ENCODE data around the gene CHAC2. TPM values are rescaled to one million over a fixed set of nuclear protein-coding genes. Genes with fewer than 3 reads are reported as not detected.

The CHAC2 gene
- total and polyA plus RNA-seq, 2 experiments from 2014 or later = 17.9 to 25.8 TPM

- no peak overlapping the region for H2AFZ ChIP-seq
- Mint-ChIP-seq H3K4me3 (no peak overlapping the region), H3K27ac (no peak overlapping the region), H3K36me3 (ENCODE audit: low read depth) (peaks cover 14% of the 10 kb centered on the region; the same call in 2 of the 3 replicates), H3K4me1 (peaks cover 3% of the 10 kb centered on the region; the same call in 1 of the 3 replicates), H3K9me3 (no peaks in the 10 kb centered on the region), H3K27me3 (ENCODE audit: insufficient read depth, low read depth, poor library complexity) (no peaks in the 10 kb centered on the region)
- no peaks in the 10 kb centered on the region for H3K4me1 ChIP-seq (ENCODE audit: insufficient read depth)
- no peaks in the 10 kb centered on the region for H4K20me1 ChIP-seq (replicated peaks; ENCODE audit: insufficient read depth)
- TF ChIP-seq STAT1 (IDR thresholded peaks at IDR 0.05; ENCODE audit: unreplicated experiment) (no peak), ZNF114 (CRISPR knock-in tag; IDR thresholded peaks at IDR 0.05) (no peak), POLR2AphosphoS5 (IDR thresholded peaks at IDR 0.05; ENCODE audit: low read depth) (no peak), NANOG (IDR thresholded peaks at IDR 0.05; ENCODE audit: borderline replicate concordance) (no peak), CTCF (conservative IDR thresholded peaks at IDR 0.05; ENCODE audit: low read depth in 2 of 2) (no peak), JUNB (IDR thresholded peaks at IDR 0.05; ENCODE audit: unreplicated experiment) (no peak), ETS1 (IDR thresholded peaks at IDR 0.05) (no peak), ZNF462 (CRISPR knock-in tag; IDR thresholded peaks at IDR 0.05) (no peak), EZH2 (IDR thresholded peaks at IDR 0.05; ENCODE audit: low read depth, unreplicated experiment) (no peak), CREB1 (CRISPR knock-in tag; IDR thresholded peaks at IDR 0.05; ENCODE audit: low read depth) (no peak), ZNF331 (CRISPR knock-in tag; IDR thresholded peaks at IDR 0.05; ENCODE audit: low read depth) (no peak), REST (IDR thresholded peaks at IDR 0.05; ENCODE audit: unreplicated experiment) (no peak)
- no peak for DNase-seq (ENCODE audit: low spot score)
- H3K27ac ChIP-seq (ENCODE audit: low read depth) = no peak overlapping the region
- H3K9me2 ChIP-seq (ENCODE audit: insufficient read depth) = no peaks in the 10 kb centered on the region
- H3K27me3 ChIP-seq (ENCODE audit: insufficient read depth) = no peaks in the 10 kb centered on the region
- ATAC-seq = no peak
- no peaks in the 10 kb centered on the region for H3K79me2 ChIP-seq (replicated peaks; ENCODE audit: insufficient read depth)
- H3K4me2 ChIP-seq = no peak overlapping the region
- no peaks in the 10 kb centered on the region for H3F3A ChIP-seq (replicated peaks; ENCODE audit: low read depth)
- H3K4me3 ChIP-seq = no peak overlapping the region
- H3K36me3 ChIP-seq (ENCODE audit: insufficient read depth) = 0 out of 2 replicates have a peak, but pooled peaks cover under 1% of the 10 kb centered on the region
These were observed 51.3 kb downstream of the CHAC2 start for GRCh38 chr2:53818854-53819435.
